T47D (cell line): Measurements from ENCODE around the gene ZDHHC17.

ENCODE experiments used
- DNase-seq, 2 experiments: peaks; one replicate each; pipeline versions ENCODE4 v3.0.0 to v3.0.0-alpha.2; 2011 to 2012; ENCODE audit warnings: low read depth in 1 of 2, low spot score in 1 of 2
- JUND ChIP-seq: IDR thresholded peaks from 2 replicates; pipeline ENCODE4 v1.6.1; 2012; ENCODE audit warnings: low read depth
- in situ Hi-C: cut with HindIII; loops from 2 replicates; pipeline ENCODE4 v1.10.0; 2016; ENCODE audit warnings: low sequenced_read_pairs, low pct_unique_long_range_greater_than_20kb

Gene ZDHHC17

DNA sequence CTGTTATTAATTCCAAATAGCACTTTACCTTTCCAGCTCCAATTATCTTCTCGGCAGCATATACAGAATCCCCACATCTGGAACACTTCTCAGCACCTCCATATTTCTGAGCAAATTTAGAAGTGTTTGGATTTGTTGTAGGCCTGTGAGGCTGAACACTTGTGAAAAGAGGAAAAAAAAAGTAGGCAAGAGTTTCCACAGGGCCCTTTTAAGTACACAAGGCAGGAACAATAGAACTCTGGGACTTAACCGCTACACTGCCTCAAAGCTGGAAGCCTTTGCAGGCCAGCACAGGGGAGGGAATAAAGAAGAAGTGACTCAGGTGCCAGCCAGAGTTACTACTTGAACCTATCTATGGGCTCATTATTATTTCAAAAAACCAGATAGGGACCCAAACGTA, 96.3 kb downstream of the ZDHHC17 start:
- no peak for TF ChIP-seq JUND
- in situ Hi-C loops, result no loop called here
- no peak for DNase-seq

DNA sequence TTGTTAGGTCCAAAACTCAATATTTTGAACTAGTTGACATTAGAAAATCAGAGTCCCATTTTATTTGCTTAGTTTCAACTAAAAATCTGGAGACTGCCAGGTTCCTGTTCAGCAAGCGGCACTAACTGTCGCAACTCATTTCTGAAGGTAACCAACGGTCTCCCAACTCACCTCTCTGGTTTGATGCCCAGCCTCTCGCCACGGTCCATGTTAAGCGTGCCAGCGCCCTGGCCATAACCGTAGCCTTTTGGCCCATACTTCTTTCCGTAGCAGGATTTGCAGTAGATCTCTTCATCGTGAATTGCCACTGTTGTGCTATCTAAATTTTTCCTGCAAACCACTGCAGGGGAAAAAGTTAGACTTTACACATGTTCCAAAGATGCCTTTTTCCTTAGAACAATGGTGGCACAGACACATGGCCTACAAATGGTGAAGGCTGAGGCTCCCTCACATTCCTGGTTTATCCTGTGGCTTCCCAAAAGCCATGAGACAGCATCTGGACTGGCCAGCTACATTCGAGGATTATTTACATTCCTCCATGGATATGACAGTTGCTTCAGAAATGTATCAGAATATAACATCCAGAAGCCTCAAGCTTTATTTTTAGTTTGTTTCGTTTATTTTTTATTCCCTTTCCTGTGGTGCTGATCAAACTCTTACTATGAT, 99.2 kb downstream of the ZDHHC17 start:
- TF ChIP-seq JUND, result no peak
- DNase-seq, result no peak
- in situ Hi-C loops, result no loop called here

DNA sequence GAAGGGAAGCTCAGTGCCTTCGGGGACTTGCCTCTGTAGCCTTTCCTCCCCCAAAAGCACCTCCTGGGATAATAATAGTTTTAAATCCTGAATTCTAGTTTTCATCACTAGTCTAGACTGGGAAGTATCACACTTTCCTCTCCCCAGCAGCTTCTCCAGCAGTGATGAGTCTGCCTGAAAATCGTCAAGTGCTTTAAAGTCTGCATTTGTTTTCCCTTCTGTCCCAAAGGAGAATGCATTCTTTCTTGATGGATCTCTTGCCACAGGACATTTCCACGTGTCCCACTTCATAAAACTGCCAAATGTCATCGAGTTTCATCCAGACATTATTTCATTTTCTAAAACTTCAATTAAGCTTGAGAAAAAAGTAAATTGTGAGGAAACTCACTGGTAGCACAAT, 99.9 kb downstream of the ZDHHC17 start:
- DNase-seq, result no peak
- in situ Hi-C loops, result no loop called here
- TF ChIP-seq JUND, result no peak

DNA sequence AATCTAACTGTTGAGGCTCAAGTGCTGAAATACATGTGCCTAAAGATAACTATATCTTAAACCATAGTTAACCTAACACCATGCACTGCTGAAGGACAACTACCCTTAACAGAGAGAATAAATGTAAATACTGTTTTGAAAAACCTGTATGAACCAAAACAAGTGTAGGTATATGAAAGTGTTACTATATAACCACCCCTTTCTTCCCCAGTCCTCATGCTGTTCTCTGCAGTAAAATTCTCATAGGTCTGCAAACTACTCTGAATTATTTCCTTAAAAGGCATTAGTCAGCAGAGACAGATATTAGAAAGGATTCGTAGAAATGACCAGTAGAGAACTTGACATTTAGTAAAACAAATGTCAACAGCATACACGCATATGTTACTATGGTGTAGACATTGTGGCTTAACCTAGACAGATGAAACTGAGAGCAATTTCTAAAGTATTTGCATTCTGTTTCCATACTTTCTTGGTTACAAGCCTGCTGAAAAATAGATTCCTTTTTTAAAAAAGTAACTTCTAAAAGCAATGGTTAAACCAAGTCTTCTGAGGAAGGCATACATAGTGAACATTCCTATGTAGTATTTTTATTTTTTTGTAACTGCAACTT, 101.0 kb downstream of the ZDHHC17 start:
- no peak for DNase-seq
- no peak for TF ChIP-seq JUND
- in situ Hi-C loops, result no loop called here

DNA sequence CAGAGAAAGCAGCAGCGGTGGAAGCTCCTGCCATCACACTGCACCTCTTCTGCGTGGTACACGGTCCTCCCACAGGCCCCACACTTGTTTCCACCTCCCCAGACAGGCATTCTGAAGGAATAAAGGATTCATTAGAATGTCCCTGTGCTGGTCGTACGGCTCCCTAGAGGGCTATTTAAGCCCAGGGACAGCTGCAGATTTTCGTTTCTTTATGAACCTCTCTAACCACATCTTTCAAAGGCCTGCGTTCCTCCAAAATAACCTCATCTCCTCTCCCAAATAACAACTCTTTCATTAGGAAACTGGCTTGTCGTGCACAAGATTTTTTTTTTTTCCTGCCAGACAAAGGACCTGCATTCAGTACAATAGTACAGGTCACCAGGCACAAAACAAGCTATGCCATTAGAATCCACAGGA, 102.2 kb downstream of the ZDHHC17 start:
- no peak for DNase-seq
- TF ChIP-seq JUND, result no peak
- in situ Hi-C loops, result no loop called here

DNA sequence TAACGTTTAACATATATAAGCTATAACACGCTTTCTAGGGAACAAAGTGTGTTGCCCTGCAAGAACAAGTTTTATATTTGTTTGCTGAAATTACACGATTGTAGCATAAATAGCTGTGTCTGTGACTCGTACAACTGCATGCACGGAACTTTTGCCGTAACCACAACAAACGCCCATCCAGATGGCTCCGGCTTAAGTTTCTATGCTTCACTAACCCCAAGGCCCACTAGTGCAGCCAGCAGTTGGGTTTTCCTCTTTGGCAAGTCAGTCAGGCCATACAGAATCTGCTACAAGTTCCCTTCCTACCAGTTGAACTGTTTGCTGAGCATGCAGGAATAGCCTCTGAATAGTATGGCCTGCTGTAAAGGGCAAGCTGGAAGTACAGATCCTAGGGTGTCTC, 102.8 kb downstream of the ZDHHC17 start:
- no peak for DNase-seq
- TF ChIP-seq JUND, result no peak
- in situ Hi-C loops, result no loop called here

DNA sequence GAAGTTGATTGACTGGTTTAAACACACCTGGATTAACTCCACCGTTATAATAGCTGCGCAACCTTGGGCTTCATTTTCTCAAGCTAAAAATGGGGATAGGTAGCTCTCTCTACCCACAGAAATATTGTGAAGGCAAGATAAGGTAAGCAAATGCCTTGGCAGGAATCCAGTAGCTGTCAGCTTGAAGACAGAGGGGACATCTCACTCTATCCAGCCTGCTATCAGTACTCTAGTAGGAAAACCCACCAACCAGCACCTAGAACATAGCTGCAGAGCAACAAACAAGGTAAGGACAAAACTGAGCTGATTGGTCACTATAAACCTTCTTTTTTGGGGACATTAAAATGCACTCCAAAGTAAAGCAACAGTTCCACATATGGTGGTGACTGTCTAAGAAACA, 107.2 kb downstream of the ZDHHC17 start:
- no peak for DNase-seq
- in situ Hi-C loops, result no loop called here
- TF ChIP-seq JUND, result no peak

DNA sequence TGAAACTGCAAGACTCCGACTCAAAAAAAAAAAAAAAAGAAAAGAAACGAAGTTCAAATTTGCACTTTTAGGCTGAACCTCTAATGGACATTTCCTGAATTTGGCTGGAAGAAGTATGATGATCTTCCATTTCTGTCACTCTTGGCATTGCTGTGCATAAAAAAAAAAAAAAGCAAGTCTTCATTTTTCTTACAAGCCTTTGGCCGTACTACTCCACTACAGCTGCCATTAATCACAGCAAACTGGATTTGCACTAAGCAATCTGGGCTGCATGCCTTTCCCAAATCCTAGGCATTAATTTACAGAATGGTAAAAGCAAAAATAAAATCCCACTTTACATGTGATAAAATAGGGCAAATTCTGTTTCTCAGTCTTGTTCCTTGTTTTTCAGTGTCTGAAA, 107.8 kb downstream of the ZDHHC17 start:
- in situ Hi-C loops, result no loop called here
- no peak for TF ChIP-seq JUND
- DNase-seq, result no peak

DNA sequence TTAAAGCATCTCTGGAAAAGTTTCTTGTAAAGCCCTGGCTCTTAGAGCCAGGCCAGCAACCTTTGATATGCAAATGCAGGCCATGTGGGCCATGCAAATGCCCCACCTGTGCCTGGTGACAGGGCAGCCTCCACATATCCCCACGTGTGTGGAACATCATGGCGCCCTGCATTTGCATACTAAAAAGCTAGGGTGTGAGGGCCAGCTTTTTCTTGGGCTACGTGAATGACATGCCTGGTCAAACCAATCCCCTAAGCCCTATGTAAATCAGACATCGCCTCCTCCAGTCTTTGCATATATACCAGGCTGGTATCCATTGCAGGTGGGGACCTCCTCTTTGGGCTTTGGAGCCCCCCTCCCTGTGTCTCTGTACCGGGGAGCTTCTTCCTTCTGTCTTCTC, 108.5 kb downstream of the ZDHHC17 start:
- TF ChIP-seq JUND, result no peak
- in situ Hi-C loops, result no loop called here
- DNase-seq, result no peak

DNA sequence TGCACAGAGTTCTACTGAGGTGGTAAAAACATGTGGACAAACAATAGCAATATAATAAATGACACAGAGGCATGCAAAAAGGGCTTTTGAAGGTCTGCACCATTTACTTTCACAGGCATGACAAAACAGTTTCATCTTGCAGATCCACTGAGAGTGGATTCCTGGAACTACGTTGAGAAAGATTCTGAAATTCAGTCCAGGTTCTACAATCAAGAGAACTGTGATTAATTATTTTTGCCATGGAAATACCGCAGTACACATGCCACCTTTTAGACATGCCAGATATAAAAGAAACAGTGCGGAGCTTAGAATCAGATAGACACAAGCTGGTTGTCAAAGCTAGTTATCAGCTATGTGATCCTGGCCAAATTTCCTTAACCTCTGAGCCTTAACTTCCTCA, 110.1 kb downstream of the ZDHHC17 start:
- no peak for DNase-seq
- in situ Hi-C loops, result no loop called here
- no peak for TF ChIP-seq JUND

DNA sequence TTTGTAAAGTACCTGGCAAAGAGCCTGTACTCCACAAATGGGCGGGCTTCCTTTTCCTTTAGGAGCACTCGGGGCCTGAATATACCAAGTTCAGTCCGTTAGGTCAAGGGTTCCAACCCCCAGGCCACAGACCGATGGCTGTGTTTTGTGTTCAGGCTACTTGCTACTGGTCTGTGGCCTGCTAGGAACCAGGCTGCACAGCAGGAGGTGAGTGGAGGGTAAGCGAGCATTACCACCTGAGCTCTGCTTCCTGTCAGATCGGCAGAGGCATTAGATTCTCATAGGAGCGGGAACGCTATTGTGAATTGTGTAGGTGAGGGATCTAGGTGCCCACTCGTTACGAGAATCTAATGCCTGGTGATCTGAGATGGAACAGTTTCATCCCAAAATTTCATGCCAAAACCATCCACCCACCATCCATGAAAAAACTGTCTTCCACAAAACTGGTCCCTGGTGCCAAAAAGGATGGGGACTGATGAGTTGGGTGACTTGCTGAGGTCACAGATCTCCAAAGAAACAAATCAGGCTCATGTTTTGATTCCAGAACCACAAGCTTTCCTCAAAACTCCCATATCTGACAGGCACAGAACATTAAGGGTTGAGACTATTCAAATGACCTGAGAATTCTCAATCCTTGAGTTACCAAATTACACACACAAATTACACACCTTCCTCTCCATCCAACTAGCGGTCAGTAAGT, 110.7 kb downstream of the ZDHHC17 start:
- no peak for DNase-seq
- in situ Hi-C loops, result no loop called here
- TF ChIP-seq JUND, result no peak

DNA sequence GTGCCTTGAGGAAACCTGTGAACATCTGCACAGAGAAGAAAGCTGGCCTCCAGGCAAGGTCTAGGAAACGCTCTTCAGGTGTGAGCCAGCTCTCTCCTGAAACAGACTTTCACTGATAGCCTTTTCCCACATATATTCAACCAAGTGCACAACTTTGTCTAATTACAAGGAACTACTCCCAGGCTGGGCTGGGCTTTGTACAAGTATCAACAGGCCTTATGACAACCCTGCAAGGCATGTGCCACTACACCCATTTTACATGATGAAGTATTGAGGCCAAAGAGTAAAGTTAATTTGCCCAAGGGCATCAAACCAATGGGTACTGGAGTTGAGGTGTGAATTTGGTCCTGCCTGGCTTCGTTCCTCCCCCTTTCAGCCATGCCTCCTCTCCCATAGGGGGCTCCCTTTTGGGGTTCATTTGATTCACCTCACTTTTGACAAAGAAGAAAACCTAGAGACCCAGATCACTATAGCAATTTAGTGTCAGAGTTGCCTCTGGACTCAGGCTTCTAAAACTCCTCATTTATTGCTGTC, 112.8 kb downstream of the ZDHHC17 start:
- TF ChIP-seq JUND, result no peak
- in situ Hi-C loops, result no loop called here
- no peak for DNase-seq
